Lower lobe of right lung (tissue), 2 donors: ENCODE measurements around the gene SEC16B. TPM values are rescaled to one million over a fixed set of nuclear protein-coding genes. Genes with fewer than 3 reads are reported as not detected.

Experiments
- ATAC-seq, 2 donors: fragments of 200-7000 bp; cut with Tn5 transposase; one replicate each; pipeline ENCODE4 v1.9.1; 2020 to 2022; ENCODE audit warnings: mild to moderate bottlenecking in 2 of 2, moderate library complexity in 2 of 2
- DNase-seq: peaks from one replicate; pipeline ENCODE4 v3.0.0-alpha.2; 2020
- H3K27ac ChIP-seq: fragments of 200-600 bp; one replicate; pipeline ENCODE4 v1.8.0; 2022
- H3K27me3 ChIP-seq: fragments of 200-600 bp; one replicate; pipeline ENCODE4 v1.8.0; 2022; ENCODE audit warnings: low read depth
- H3K36me3 ChIP-seq: fragments of 200-600 bp; one replicate; pipeline ENCODE4 v1.8.0; 2022; ENCODE audit warnings: mild to moderate bottlenecking
- H3K4me1 ChIP-seq: fragments of 200-600 bp; one replicate; pipeline ENCODE4 v1.8.0; 2022
- H3K4me3 ChIP-seq: fragments of 200-600 bp; one replicate; pipeline ENCODE4 v1.8.0; 2022; ENCODE audit warnings: mild to moderate bottlenecking
- H3K9me3 ChIP-seq: fragments of 200-600 bp; one replicate; pipeline ENCODE4 v1.8.0; 2022
- intact Hi-C: fragments of 100-400 bp; cut with DNase I; formaldehyde crosslinking; loops from one replicate; pipeline ENCODE4 v1.11.0; 2022
- total RNA-seq: library from RNA; stranded (reverse); fragmentation: NEBNext Ultra II Directional; extraction: Animal tissue kit (Norgen Biotek cat#: 25700); gene quantifications from one replicate; pipeline ENCODE4 v1.2.1, GENCODE V29; 2021
- TF ChIP-seq, protein P1 (sequence below): fragments of 200-600 bp; IDR thresholded peaks from one replicate; pipeline ENCODE4 v1.8.0; 2022; ENCODE audit warnings: antibody characterized with exemption, mild to moderate bottlenecking
- donor health status: DM: no; HTN: yes; CAD: no; lungs with severe emphysema.

SEC16B gene
- total RNA-seq, 1 donor from 2014 or later, result 1.9 TPM

DNA sequence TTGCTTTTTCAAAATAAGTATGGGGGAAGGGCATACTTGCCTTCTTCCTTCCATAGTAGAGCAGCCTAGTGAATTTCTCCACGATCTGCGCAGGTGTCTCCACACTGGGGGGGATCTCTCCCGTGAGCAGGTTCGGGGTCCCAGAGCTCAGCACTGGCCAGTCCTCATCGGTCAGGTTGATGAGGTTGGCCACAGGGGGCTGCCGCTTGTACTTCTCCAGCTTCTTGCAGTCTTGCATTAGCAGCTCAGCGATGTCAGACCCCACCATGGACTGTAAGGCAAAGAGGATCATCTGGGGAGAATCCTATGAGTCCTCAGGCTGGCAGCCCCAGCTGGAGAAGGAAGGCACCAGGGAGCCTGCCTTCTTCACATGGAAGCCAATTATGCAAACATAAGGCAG lies 11.8 kb downstream of the SEC16B start:
- H3K9me3 ChIP-seq, result no peaks in the 10 kb centered on the region
- ATAC-seq (no peak), DNase-seq (no peak)
- H3K27me3 ChIP-seq, result no peaks in the 10 kb centered on the region
- no peaks in the 10 kb centered on the region for H3K4me1 ChIP-seq
- no peak overlapping the region for H3K4me3 ChIP-seq
- intact Hi-C loops, result no loop called here
- H3K36me3 ChIP-seq, result no peaks in the 10 kb centered on the region
- TF ChIP-seq, protein P1, sequence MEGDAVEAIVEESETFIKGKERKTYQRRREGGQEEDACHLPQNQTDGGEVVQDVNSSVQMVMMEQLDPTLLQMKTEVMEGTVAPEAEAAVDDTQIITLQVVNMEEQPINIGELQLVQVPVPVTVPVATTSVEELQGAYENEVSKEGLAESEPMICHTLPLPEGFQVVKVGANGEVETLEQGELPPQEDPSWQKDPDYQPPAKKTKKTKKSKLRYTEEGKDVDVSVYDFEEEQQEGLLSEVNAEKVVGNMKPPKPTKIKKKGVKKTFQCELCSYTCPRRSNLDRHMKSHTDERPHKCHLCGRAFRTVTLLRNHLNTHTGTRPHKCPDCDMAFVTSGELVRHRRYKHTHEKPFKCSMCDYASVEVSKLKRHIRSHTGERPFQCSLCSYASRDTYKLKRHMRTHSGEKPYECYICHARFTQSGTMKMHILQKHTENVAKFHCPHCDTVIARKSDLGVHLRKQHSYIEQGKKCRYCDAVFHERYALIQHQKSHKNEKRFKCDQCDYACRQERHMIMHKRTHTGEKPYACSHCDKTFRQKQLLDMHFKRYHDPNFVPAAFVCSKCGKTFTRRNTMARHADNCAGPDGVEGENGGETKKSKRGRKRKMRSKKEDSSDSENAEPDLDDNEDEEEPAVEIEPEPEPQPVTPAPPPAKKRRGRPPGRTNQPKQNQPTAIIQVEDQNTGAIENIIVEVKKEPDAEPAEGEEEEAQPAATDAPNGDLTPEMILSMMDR, result no peak
- H3K27ac ChIP-seq, result no peak overlapping the region

DNA sequence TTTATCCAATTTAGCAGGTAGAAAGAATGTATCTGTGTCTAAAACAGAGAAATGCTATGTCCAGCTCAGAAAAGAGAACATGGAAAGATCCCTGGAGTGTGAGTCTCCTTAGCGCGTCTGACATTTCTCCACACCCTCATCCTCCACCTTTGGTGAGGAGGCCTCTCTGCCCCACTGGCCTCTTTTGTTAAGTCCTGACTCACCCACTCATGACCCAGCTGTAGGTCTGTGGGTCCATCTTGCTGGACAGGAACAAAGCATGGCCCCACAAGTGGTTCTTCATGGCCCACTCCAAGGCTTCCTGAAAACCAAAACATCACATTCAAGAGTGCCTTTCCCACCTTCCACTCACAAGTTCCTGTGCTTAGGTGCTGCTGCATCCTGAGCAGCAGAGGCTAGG lies 15.8 kb downstream of the SEC16B start:
- no peaks in the 10 kb centered on the region for H3K4me1 ChIP-seq
- no peaks in the 10 kb centered on the region for H3K9me3 ChIP-seq
- intact Hi-C loops, result no loop called here
- no peak overlapping the region for H3K27ac ChIP-seq
- DNase-seq (no peak), ATAC-seq (peak; percentile 21 to 56)
- no peaks in the 10 kb centered on the region for H3K36me3 ChIP-seq
- no peaks in the 10 kb centered on the region for H3K27me3 ChIP-seq
- H3K4me3 ChIP-seq, result no peak overlapping the region
- TF ChIP-seq, protein P1, result no peak

DNA sequence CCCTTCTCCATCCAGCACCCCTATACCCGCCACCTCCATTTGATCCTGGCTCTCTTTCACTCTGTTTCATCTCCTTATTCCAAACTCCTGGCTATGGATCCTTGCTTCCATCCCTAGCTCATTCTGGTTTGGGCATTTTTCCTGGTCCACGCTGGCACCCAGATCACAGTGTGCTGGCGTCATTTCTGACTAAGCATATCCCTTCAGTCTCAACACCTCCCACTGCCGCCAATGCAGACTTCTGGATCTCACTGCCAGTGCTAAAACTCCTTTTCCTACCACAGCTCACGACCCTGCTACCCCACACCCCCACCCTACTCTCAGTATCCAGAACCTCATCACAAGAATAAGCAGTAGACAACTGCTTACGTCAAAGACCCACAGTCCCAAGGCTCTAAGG lies 16.3 kb downstream of the SEC16B start:
- Histone ChIP-seq H3K9me3 (no peaks in the 10 kb centered on the region), H3K36me3 (no peaks in the 10 kb centered on the region), H3K4me1 (no peaks in the 10 kb centered on the region), H3K4me3 (no peak overlapping the region), H3K27me3 (no peaks in the 10 kb centered on the region), H3K27ac (no peak overlapping the region)
- TF ChIP-seq, protein P1, result no peak
- intact Hi-C loops, result no loop called here
- DNase-seq (no peak), ATAC-seq (no peak)

DNA sequence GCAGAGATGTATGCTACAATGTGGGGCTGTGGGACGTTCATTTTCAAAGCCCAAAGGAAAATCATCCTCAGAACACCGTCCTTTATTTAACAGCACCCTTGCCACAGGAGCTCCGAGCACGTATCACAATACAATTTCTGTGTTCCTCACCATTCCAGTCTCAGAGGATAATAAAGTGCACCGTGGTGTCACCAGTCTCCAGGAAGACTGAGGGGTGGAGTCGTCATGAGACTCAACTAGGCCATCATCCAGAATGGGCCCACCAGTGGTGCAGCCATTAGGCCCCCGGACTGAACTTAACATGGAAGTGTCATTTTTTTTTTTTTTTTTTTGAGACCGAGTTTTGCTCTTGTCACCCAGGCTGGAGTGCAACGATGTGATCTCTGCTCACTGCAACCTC lies 17.2 kb downstream of the SEC16B start:
- no peaks in the 10 kb centered on the region for H3K27me3 ChIP-seq
- H3K9me3 ChIP-seq, result no peaks in the 10 kb centered on the region
- H3K4me1 ChIP-seq, result no peaks in the 10 kb centered on the region
- H3K27ac ChIP-seq, result no peak overlapping the region
- H3K4me3 ChIP-seq, result no peak overlapping the region
- no peak for DNase-seq
- no peaks in the 10 kb centered on the region for H3K36me3 ChIP-seq
- ATAC-seq, result no peak
- intact Hi-C loops, result no loop called here
- TF ChIP-seq, protein P1, result no peak

DNA sequence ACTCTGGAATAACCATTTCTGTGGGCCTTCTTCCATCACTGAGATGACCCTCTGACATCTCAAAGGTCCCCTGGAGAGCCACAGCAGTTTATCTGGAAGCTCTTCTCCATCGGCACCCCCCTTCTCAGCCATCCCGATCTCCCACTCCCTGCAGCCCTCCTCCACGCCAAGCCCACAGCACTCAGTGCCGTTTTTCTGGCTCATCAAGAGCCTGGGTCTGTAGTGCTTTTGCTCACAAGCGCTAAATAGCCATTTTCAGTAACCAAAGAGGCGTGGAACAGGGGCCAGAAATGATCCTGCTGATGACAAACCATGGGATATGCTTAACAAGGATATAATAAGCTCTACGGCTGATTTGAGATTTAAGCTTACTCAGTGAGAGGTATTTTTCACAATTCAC lies 17.6 kb downstream of the SEC16B start:
- Histone ChIP-seq H3K9me3 (no peaks in the 10 kb centered on the region), H3K36me3 (no peaks in the 10 kb centered on the region), H3K4me1 (no peaks in the 10 kb centered on the region), H3K4me3 (no peak overlapping the region), H3K27ac (no peak overlapping the region), H3K27me3 (no peaks in the 10 kb centered on the region)
- no peak for DNase-seq
- TF ChIP-seq, protein P1, result no peak
- no peak for ATAC-seq
- intact Hi-C loops, result no loop called here

DNA sequence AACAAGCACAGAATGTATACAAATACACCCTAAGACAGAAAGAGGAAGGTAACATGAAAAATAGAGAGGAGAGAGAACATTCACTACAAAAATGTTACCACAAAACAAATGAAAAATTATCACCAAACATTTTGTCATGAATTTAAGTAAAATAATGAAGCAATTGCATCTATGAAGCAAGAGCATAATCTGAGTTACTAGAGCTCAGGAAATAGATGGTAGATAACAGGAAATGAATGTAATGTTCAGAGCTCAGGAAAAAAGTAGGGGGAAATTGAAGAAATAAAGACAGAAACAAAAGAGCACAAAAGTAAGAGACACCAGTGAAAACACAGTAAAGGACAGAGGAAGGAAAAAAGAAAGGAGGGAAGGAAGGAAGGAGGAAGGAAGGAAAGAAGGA lies 19.4 kb downstream of the SEC16B start:
- Histone ChIP-seq H3K4me3 (no peak overlapping the region), H3K27me3 (no peaks in the 10 kb centered on the region), H3K4me1 (no peaks in the 10 kb centered on the region), H3K36me3 (no peaks in the 10 kb centered on the region), H3K27ac (no peak overlapping the region), H3K9me3 (no peaks in the 10 kb centered on the region)
- intact Hi-C loops, result no loop called here
- ATAC-seq (no peak), DNase-seq (no peak)
- TF ChIP-seq, protein P1, result no peak
